ENCODE measurements around the gene TMEM186. TPM values are rescaled to one million over a fixed set of nuclear protein-coding genes. Genes with fewer than 3 reads are reported as not detected.

The TMEM186 gene
- polyA plus RNA-seq, 12 donors, result 8.3 to 13.8 (median 10.2) TPM; not detected in 1

Other genes starting within 250 kb of the TMEM186 start
- not detected for gene TMEM114, start 207.1 kb downstream of the TMEM186 start, polyA plus RNA-seq (ENCODE audit: insufficient read length in 12 of 12)
- gene METTL22, start 175.9 kb downstream of the TMEM186 start, polyA plus RNA-seq (ENCODE audit: insufficient read length in 12 of 12), result 10 to 100 TPM in 11 of 12 donors, not detected in 1; 12.1 to 30.3 (median 19.3) TPM
- gene ABAT, start 123.0 kb downstream of the TMEM186 start, polyA plus RNA-seq (ENCODE audit: insufficient read length in 12 of 12), result 10 to 100 TPM in 11 of 12 donors, not detected in 1; 13.2 to 32.8 (median 19.9) TPM
- gene PMM2, start 200 bp upstream of the TMEM186 start, polyA plus RNA-seq (ENCODE audit: insufficient read length in 12 of 12), result 10 to 100 TPM in 11 of 12 donors, not detected in 1; 14.4 to 36.8 (median 20.4) TPM
- 100 to 1,000 TPM in 6 of 12 donors, 10 to 100 TPM in 5, not detected in 1; 90.7 to 117 (median 102) TPM for gene CARHSP1, start 71.4 kb upstream of the TMEM186 start, polyA plus RNA-seq (ENCODE audit: insufficient read length in 12 of 12)
- gene LITAFD, start 84.7 kb upstream of the TMEM186 start, polyA plus RNA-seq (ENCODE audit: insufficient read length in 12 of 12), result under 1 TPM in 1 of 12 donors, not detected in 11; 0.23 TPM
- gene USP7, start 166.3 kb upstream of the TMEM186 start, polyA plus RNA-seq (ENCODE audit: insufficient read length in 12 of 12), result 100 to 1,000 TPM in 2 of 12 donors, 10 to 100 TPM in 10; 53.8 to 107 (median 76.1) TPM

All from muscle of arm (tissue), 12 donors.